IMR-90 (cell line): ENCODE data around the gene SREK1. TPM values are rescaled to one million over a fixed set of nuclear protein-coding genes. Genes with fewer than 3 reads are reported as not detected.

Source experiments
- ATAC-seq: fragments of 200-7000 bp; cut with Tn5 transposase; 2 replicates; pipeline ENCODE4 v1.9.1; 2020; ENCODE audit warnings: low read depth, mild to moderate bottlenecking, moderate library complexity
- BruUV-seq: library from RNA; stranded (reverse); fragments of 400-500 nt; replicated peaks from 2 replicates; lab custom pipeline; 2021; lab: Mats Ljungman, UMichigan
- CTCF ChIA-PET: fragments of 300-600 bp; formaldehyde crosslinking; extraction: SDS; loops from one replicate; lab custom pipeline; 2021; ENCODE audit warnings: antibody characterized with exemption; lab: Yijun Ruan, JAX
- POLR2A ChIA-PET: fragments of 300-600 bp; sonication (Branson Sonifier 250); formaldehyde crosslinking; loops from one replicate; lab custom pipeline; 2022; ENCODE audit warnings: antibody characterized with exemption; ENCODE audit not compliant: unreplicated experiment; lab: Charles Lee
- DNase-seq: peaks from one replicate; pipeline ENCODE4 v3.0.0; 2013
- H2AFZ ChIP-seq: replicated peaks from 2 replicates; pipeline ENCODE3; 2013; ENCODE audit warnings: low read length, mild to moderate bottlenecking; ENCODE audit not compliant: poor library complexity
- H2AK5ac ChIP-seq: 2 replicates; pipeline ENCODE4 v1.6.1; 2013; ENCODE audit warnings: low read depth, low read length, inconsistent platforms
- H2AK9ac ChIP-seq: replicated peaks from 2 replicates; pipeline ENCODE3; 2013; ENCODE audit warnings: mild to moderate bottlenecking, low read depth, low read length, moderate library complexity; ENCODE audit not compliant: poor library complexity
- H2BK120ac ChIP-seq: 2 replicates; pipeline ENCODE4 v1.6.1; 2013; ENCODE audit warnings: low read depth, low read length, inconsistent platforms
- H2BK15ac ChIP-seq: 3 replicates; pipeline ENCODE4 v1.6.1; 2013; ENCODE audit warnings: low read depth, low read length, inconsistent platforms
- H2BK20ac ChIP-seq: 2 replicates; pipeline ENCODE4 v1.6.1; 2013; ENCODE audit warnings: low read depth, mild to moderate bottlenecking, inconsistent platforms, low read length, moderate library complexity
- H2BK5ac ChIP-seq: 2 replicates; pipeline ENCODE4 v1.6.1; 2013; ENCODE audit warnings: mild to moderate bottlenecking, low read depth, low read length, inconsistent platforms; ENCODE audit not compliant: poor library complexity, severe bottlenecking
- H3K14ac ChIP-seq: replicated peaks from 2 replicates; pipeline ENCODE4 v1.6.1; 2013; ENCODE audit warnings: low read depth, low read length, inconsistent platforms
- H3K18ac ChIP-seq: 2 replicates; pipeline ENCODE4 v1.6.1; 2013; ENCODE audit warnings: low read depth, low read length, control low read depth
- H3K23ac ChIP-seq: 2 replicates; pipeline ENCODE4 v1.6.1; 2013; ENCODE audit warnings: low read depth, low read length, inconsistent platforms
- H3K27ac ChIP-seq: 2 replicates; pipeline ENCODE4 v1.5.1; 2013; ENCODE audit warnings: mild to moderate bottlenecking, control low read depth, low read length; ENCODE audit not compliant: insufficient read depth
- H3K27me3 ChIP-seq: 2 replicates; pipeline ENCODE4 v1.6.1; 2013; ENCODE audit warnings: low read length; ENCODE audit not compliant: control insufficient read depth, insufficient read depth
- H3K36me3 ChIP-seq: 2 replicates; pipeline ENCODE4 v1.6.1; 2013; ENCODE audit warnings: low read length, mixed read lengths; ENCODE audit not compliant: control insufficient read depth, insufficient read depth
- H3K4ac ChIP-seq: 2 replicates; pipeline ENCODE4 v1.6.1; 2013; ENCODE audit warnings: low read depth, low read length, inconsistent platforms
- H3K4me1 ChIP-seq: 2 replicates; pipeline ENCODE4 v1.6.1; 2013; ENCODE audit warnings: low read length, mixed read lengths; ENCODE audit not compliant: control insufficient read depth, insufficient read depth
- H3K4me2 ChIP-seq: 2 replicates; pipeline ENCODE4 v1.6.1; 2013; ENCODE audit warnings: low read depth, mild to moderate bottlenecking, control low read depth, low read length, moderate library complexity
- H3K4me3 ChIP-seq: 2 replicates; pipeline ENCODE4 v1.5.1; 2013; ENCODE audit warnings: low read depth, mild to moderate bottlenecking, control low read depth, low read length, moderate library complexity; ENCODE audit not compliant: insufficient read depth
- H3K56ac ChIP-seq: 2 replicates; pipeline ENCODE4 v1.6.1; 2013; ENCODE audit warnings: low read length, inconsistent platforms; ENCODE audit not compliant: insufficient read depth; ENCODE audit errors: extremely low read depth
- H3K79me1 ChIP-seq, 2 experiments: 2 replicates each; pipeline ENCODE4 v1.6.1; 2013; ENCODE audit warnings: low read length in 2 of 2, inconsistent platforms in 1 of 2, low read depth in 1 of 2
- H3K9ac ChIP-seq: 2 replicates; pipeline ENCODE4 v1.6.1; 2013; ENCODE audit warnings: low read depth, low read length, control low read depth
- H3K9me1 ChIP-seq: 2 replicates; pipeline ENCODE4 v1.6.1; 2013; ENCODE audit warnings: low read length, inconsistent platforms; ENCODE audit not compliant: insufficient read depth
- H3K9me3 ChIP-seq: 2 replicates; pipeline ENCODE4 v1.6.1; 2013; ENCODE audit warnings: low read length; ENCODE audit not compliant: control insufficient read depth, insufficient read depth
- H4K20me1 ChIP-seq: 2 replicates; pipeline ENCODE4 v1.6.1; 2013; ENCODE audit warnings: low read length, inconsistent platforms; ENCODE audit not compliant: insufficient read depth
- H4K5ac ChIP-seq: 2 replicates; pipeline ENCODE4 v1.6.1; 2013; ENCODE audit warnings: mild to moderate bottlenecking, low read depth, low read length, control low read depth
- H4K8ac ChIP-seq, 2 experiments: 2 replicates each; pipeline ENCODE4 v1.6.1; 2013; ENCODE audit warnings: low read depth in 2 of 2, low read length in 2 of 2, control low read depth in 1 of 2, inconsistent platforms in 1 of 2
- H4K91ac ChIP-seq: 2 replicates; pipeline ENCODE4 v1.6.1; 2013; ENCODE audit warnings: low read depth, low read length, inconsistent platforms; ENCODE audit not compliant: insufficient read depth
- BHLHE40 ChIP-seq: fragments of 150-350 bp; IDR thresholded peaks from 2 replicates; pipeline ENCODE4 v1.6.1; 2016; ENCODE audit warnings: mild to moderate bottlenecking, low read depth, low read length
- CEBPB ChIP-seq: IDR thresholded peaks from 2 replicates; pipeline ENCODE4 v1.6.1; 2012; ENCODE audit warnings: low read depth, low read length, improper control_type of control experiment
- CHD1 ChIP-seq: IDR thresholded peaks from 2 replicates; pipeline ENCODE4 v1.6.1; 2012; ENCODE audit warnings: low read depth, low read length, improper control_type of control experiment
- FOS ChIP-seq: fragments of 150-350 bp; IDR thresholded peaks from 2 replicates; pipeline ENCODE4 v1.6.1; 2016; ENCODE audit warnings: low read depth, low read length
- MAFK ChIP-seq: IDR thresholded peaks from 2 replicates; pipeline ENCODE4 v1.6.1; 2012; ENCODE audit warnings: low read depth, low read length, improper control_type of control experiment
- MXI1 ChIP-seq: IDR thresholded peaks from 2 replicates; pipeline ENCODE4 v1.6.1; 2012; ENCODE audit warnings: low read depth, mild to moderate bottlenecking, low read length, moderate library complexity, borderline replicate concordance
- NFE2L2 ChIP-seq: fragments of 150-350 bp; IDR thresholded peaks from 2 replicates; pipeline ENCODE4 v1.6.1; 2016; ENCODE audit warnings: low read depth, mild to moderate bottlenecking, low read length
- RAD21 ChIP-seq: IDR thresholded peaks from 2 replicates; pipeline ENCODE4 v1.6.1; 2012; ENCODE audit warnings: low read length, improper control_type of control experiment
- RCOR1 ChIP-seq: IDR thresholded peaks from 2 replicates; pipeline ENCODE4 v1.6.1; 2012; ENCODE audit warnings: mild to moderate bottlenecking, low read length, improper control_type of control experiment; ENCODE audit not compliant: insufficient replicate concordance
- RFX5 ChIP-seq: IDR thresholded peaks from 2 replicates; pipeline ENCODE4 v1.8.0; 2012; ENCODE audit warnings: low read depth, mild to moderate bottlenecking, low read length, moderate library complexity
- SMC3 ChIP-seq: fragments of 150-350 bp; IDR thresholded peaks from 2 replicates; pipeline ENCODE4 v1.6.1; 2016; ENCODE audit warnings: low read depth, mild to moderate bottlenecking, antibody characterized with exemption, low read length, moderate library complexity
- WGBS, 2 experiments: methylation state at CpG; one replicate each; pipeline versions ENCODE4 v1.1.5 to v1.1.7; 2013; ENCODE audit warnings: missing lambda C conversion rate in 2 of 2; ENCODE audit not compliant: insufficient read length in 1 of 2; ENCODE audit errors: extremely low coverage in 2 of 2; 5-methylcytosine and 5-hydroxymethylcytosine counted together
- dilution Hi-C: fragments of 300-500 bp; cut with HindIII; formaldehyde crosslinking; loops from one replicate; pipeline ENCODE4 v1.14.3; 2018; ENCODE audit warnings: low sequenced_read_pairs; ENCODE audit not compliant: unreplicated experiment
- in situ Hi-C: fragments of 300-500 bp; cut with MboI; formaldehyde crosslinking; loops from 3 replicates; pipeline ENCODE4 v1.14.3; 2019; ENCODE audit warnings: low sequenced_read_pairs, inconsistent platforms, mixed read lengths
- intact Hi-C: fragments of 100-400 bp; cut with micrococcal nuclease; formaldehyde crosslinking; loops from 2 replicates; pipeline ENCODE4 v1.10.0; 2022
- polyA plus RNA-seq, 3 experiments: library from polyadenylated mRNA; depleted of rRNA; stranded (reverse); fragments of >200 nt; gene quantifications; 2 replicates each; pipeline ENCODE4 v1.2.3, GENCODE V29; 2012; ENCODE audit warnings: low replicate concordance in 1 of 3
- total RNA-seq: library from RNA; depleted of rRNA; stranded (reverse); fragments of >200 nt; gene quantifications from 2 replicates; pipeline ENCODE4 v1.2.3, GENCODE V29; 2012
- TF ChIP-seq, protein P1 (sequence below): fragments of 150-350 bp; IDR thresholded peaks from 2 replicates; pipeline ENCODE4 v1.6.1; 2017; ENCODE audit warnings: mild to moderate bottlenecking, antibody characterized with exemption, low read length, low read depth

Gene SREK1
- total and polyA plus RNA-seq, 2 of the 4 experiments (the other 2 are of a cell fraction) = 23.0 to 36.2 TPM

- H3K14ac ChIP-seq = no peak overlapping the region
Observed at GRCh38 chr5:66130493-66130892, 13.6 kb upstream of the SREK1 start.

More at GRCh38 chr5:66130493-66130892, 13.6 kb upstream of the SREK1 start:
- CTCF ChIA-PET = no interaction called here
- Histone ChIP-seq H3K27me3 (no peaks in the 10 kb centered on the region), H4K5ac (no peak overlapping the region), H3K36me3 (no peaks in the 10 kb centered on the region), H2AK5ac (no peak overlapping the region), H2BK15ac (no peak overlapping the region), H3K9me1 (no peaks in the 10 kb centered on the region), H3K4me1 (no peaks in the 10 kb centered on the region), H2BK5ac (no peak overlapping the region), H4K20me1 (no peaks in the 10 kb centered on the region), H3K27ac (no peak overlapping the region), H3K56ac (no peak overlapping the region), H3K4ac (no peak overlapping the region), H2AFZ (no peak overlapping the region), H3K9me3 (no peaks in the 10 kb centered on the region), H2BK120ac (no peak overlapping the region), H3K18ac (no peak overlapping the region), H3K79me1 (no peaks in the 10 kb centered on the region), H3K4me3 (no peak overlapping the region), H3K9ac (no peak overlapping the region), H4K91ac (no peak overlapping the region), H4K8ac (no peak overlapping the region), H2BK20ac (no peak overlapping the region), H2AK9ac (no peak overlapping the region), H3K4me2 (no peak overlapping the region), H3K23ac (no peak overlapping the region)
- no peak for TF ChIP-seq RCOR1
- no peak for TF ChIP-seq MXI1
- no peak for TF ChIP-seq RAD21
- no peak for TF ChIP-seq MAFK
- TF ChIP-seq, protein P1, sequence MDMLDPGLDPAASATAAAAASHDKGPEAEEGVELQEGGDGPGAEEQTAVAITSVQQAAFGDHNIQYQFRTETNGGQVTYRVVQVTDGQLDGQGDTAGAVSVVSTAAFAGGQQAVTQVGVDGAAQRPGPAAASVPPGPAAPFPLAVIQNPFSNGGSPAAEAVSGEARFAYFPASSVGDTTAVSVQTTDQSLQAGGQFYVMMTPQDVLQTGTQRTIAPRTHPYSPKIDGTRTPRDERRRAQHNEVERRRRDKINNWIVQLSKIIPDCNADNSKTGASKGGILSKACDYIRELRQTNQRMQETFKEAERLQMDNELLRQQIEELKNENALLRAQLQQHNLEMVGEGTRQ = no peak
- no peak for TF ChIP-seq RFX5
- TF ChIP-seq CEBPB = no peak
- TF ChIP-seq BHLHE40 = no peak
- no peak for TF ChIP-seq FOS
- no peak for TF ChIP-seq SMC3
- TF ChIP-seq CHD1 = no peak
- TF ChIP-seq NFE2L2 = no peak
- DNase-seq (no peak), ATAC-seq (no peak)
- dilution Hi-C loops = no loop called here
- BruUV-seq = no TSS peak
- in situ Hi-C loops = no loop called here
- intact Hi-C loops = no loop called here
- WGBS, 2 experiments = 100% methylated on average over 1 of the region's 1 CpG; no CpG with 5 or more reads in 1 of the 2 experiments
- POLR2A ChIA-PET = no interaction called here
